ENCODE data around the gene TESMIN. TPM values are rescaled to one million over a fixed set of nuclear protein-coding genes. Genes with fewer than 3 reads are reported as not detected.

Gene TESMIN
- polyA plus RNA-seq, 1 donor (not counting 4 experiments of a cell fraction or from before 2014, with no cell fraction given), result 4.0 TPM

DNA sequence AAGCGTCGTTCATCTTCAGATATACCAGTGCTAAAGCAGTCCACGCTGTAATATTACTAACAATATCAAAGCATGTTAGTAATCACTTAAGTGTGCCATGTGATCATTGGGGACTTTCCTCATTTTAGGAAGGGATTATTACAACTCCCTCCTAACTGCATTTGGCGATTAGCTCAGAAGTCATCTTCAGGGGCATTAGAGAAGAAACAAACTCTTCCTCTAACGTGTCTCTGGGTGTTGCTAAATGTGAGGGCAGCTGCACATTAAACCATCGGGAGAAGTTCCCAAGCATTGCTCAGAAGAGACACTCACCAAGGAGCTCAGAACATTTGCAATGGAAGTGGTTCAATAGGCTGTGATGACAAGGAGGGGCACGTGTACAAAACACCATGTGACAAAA, 17.2 kb downstream of the TESMIN start:
- Histone ChIP-seq H3K4me3 (ENCODE audit: control insufficient read depth in 2 of 3, extremely low read depth in 1 of 3, insufficient read depth in 2 of 3, low read depth in 1 of 3, low read length in 3 of 3) (no peak overlapping the region), H3K4me2 (ENCODE audit: control insufficient read depth, extremely low read depth, insufficient read depth, low read depth, low read length) (no peak overlapping the region), H3K9ac (ENCODE audit: control insufficient read depth, extremely low read depth, insufficient read depth, low read length) (no peak overlapping the region), H4K20me1 (ENCODE audit: control insufficient read depth, extremely low read depth, insufficient read depth, low read length) (no peaks in the 10 kb centered on the region), H3K36me3 (ENCODE audit: control insufficient read depth in 2 of 2, extremely low read depth in 1 of 2, insufficient read depth in 2 of 2, low read length in 2 of 2) (peaks cover 0 to 2% of the 10 kb centered on the region in 2 experiments), H3K9me1 (ENCODE audit: control insufficient read depth, extremely low read depth, insufficient read depth, low read length) (no peaks in the 10 kb centered on the region), H2AFZ (ENCODE audit: control insufficient read depth, low read length) (no peak overlapping the region), H3K79me2 (ENCODE audit: control insufficient read depth, insufficient read depth, low read length) (no peaks in the 10 kb centered on the region), H3K4me1 (ENCODE audit: control insufficient read depth, extremely low read depth, insufficient read depth, low read length) (no peaks in the 10 kb centered on the region), H3K27ac (ENCODE audit: control insufficient read depth, insufficient read depth, low read length) (no peak overlapping the region), H3K9me3 (ENCODE audit: control insufficient read depth, low read depth, low read length) (no peaks in the 10 kb centered on the region), H3K27me3 (ENCODE audit: control insufficient read depth, extremely low read depth, insufficient read depth, low read length) (peaks cover 3% of the 10 kb centered on the region)
- no peak for TF ChIP-seq EZH2 (IDR thresholded peaks at IDR 0.05; ENCODE audit: low read length)
- TF ChIP-seq, protein P1, sequence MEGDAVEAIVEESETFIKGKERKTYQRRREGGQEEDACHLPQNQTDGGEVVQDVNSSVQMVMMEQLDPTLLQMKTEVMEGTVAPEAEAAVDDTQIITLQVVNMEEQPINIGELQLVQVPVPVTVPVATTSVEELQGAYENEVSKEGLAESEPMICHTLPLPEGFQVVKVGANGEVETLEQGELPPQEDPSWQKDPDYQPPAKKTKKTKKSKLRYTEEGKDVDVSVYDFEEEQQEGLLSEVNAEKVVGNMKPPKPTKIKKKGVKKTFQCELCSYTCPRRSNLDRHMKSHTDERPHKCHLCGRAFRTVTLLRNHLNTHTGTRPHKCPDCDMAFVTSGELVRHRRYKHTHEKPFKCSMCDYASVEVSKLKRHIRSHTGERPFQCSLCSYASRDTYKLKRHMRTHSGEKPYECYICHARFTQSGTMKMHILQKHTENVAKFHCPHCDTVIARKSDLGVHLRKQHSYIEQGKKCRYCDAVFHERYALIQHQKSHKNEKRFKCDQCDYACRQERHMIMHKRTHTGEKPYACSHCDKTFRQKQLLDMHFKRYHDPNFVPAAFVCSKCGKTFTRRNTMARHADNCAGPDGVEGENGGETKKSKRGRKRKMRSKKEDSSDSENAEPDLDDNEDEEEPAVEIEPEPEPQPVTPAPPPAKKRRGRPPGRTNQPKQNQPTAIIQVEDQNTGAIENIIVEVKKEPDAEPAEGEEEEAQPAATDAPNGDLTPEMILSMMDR (optimal IDR thresholded peaks at IDR 0.05 in 1 of 3, IDR thresholded peaks at IDR 0.05 in 1 of 3, conservative IDR thresholded peaks at IDR 0.05 in 1 of 3; ENCODE audit: extremely low read depth in 1 of 3, insufficient read depth in 2 of 3, low read length in 3 of 3), result no peak
- FAIRE-seq (no peak), DNase-seq (ENCODE audit: low read depth, low spot score) (no peak)
- dilution Hi-C loops (cut with MboI; ENCODE audit: extremely low pct_ligation_motif_present, low sequenced_read_pairs), result no loop called here

DNA sequence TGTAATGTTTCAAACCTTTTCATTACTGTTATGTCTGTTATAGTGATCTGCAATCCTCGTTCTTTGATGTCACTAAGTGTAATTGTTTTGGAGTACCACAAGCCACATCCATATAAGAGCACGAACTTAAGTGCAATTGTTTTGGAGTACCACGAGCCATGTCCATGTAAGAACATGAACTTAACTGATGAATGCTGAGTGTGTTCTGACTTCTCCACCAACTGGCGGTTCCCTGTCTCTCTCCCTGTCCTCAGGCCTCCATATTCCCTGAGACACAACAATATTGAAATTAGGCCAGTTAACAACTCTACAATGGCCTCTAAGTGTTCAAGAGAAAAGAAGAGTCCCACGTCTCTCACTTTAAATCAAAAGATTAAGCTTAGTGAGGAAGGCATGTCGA, 23.5 kb downstream of the TESMIN start:
- no peaks in the 10 kb centered on the region for H3K9me3 ChIP-seq (ENCODE audit: control insufficient read depth, low read depth, low read length)
- TF ChIP-seq EZH2 (IDR thresholded peaks at IDR 0.05; ENCODE audit: low read length), result no peak
- TF ChIP-seq, protein P1 (optimal IDR thresholded peaks at IDR 0.05 in 1 of 3, IDR thresholded peaks at IDR 0.05 in 1 of 3, conservative IDR thresholded peaks at IDR 0.05 in 1 of 3; ENCODE audit: extremely low read depth in 1 of 3, insufficient read depth in 2 of 3, low read length in 3 of 3), result no peak
- dilution Hi-C loops (cut with MboI; ENCODE audit: extremely low pct_ligation_motif_present, low sequenced_read_pairs), result no loop called here
- no peak overlapping the region for H3K4me3 ChIP-seq (ENCODE audit: control insufficient read depth in 2 of 3, extremely low read depth in 1 of 3, insufficient read depth in 2 of 3, low read depth in 1 of 3, low read length in 3 of 3)
- no peaks in the 10 kb centered on the region for H3K4me1 ChIP-seq (ENCODE audit: control insufficient read depth, extremely low read depth, insufficient read depth, low read length)
- H3K36me3 ChIP-seq (ENCODE audit: control insufficient read depth in 2 of 2, extremely low read depth in 1 of 2, insufficient read depth in 2 of 2, low read length in 2 of 2), result no peaks in the 10 kb centered on the region
- no peaks in the 10 kb centered on the region for H4K20me1 ChIP-seq (ENCODE audit: control insufficient read depth, extremely low read depth, insufficient read depth, low read length)
- no peak for FAIRE-seq
- H3K4me2 ChIP-seq (ENCODE audit: control insufficient read depth, extremely low read depth, insufficient read depth, low read depth, low read length), result no peak overlapping the region
- H3K9me1 ChIP-seq (ENCODE audit: control insufficient read depth, extremely low read depth, insufficient read depth, low read length), result no peaks in the 10 kb centered on the region
- H3K27ac ChIP-seq (ENCODE audit: control insufficient read depth, insufficient read depth, low read length), result no peak overlapping the region
- no peaks in the 10 kb centered on the region for H3K79me2 ChIP-seq (ENCODE audit: control insufficient read depth, insufficient read depth, low read length)
- no peak overlapping the region for H3K9ac ChIP-seq (ENCODE audit: control insufficient read depth, extremely low read depth, insufficient read depth, low read length)
- no peak for DNase-seq (ENCODE audit: low read depth, low spot score)
- H2AFZ ChIP-seq (ENCODE audit: control insufficient read depth, low read length), result no peak overlapping the region
- H3K27me3 ChIP-seq (ENCODE audit: control insufficient read depth, extremely low read depth, insufficient read depth, low read length), result peaks cover 3% of the 10 kb centered on the region
